HG02852 (cell line): ENCODE measurements around the gene CAV2.
A peak's percentile ranks its signal among the peaks of the same experiment; 100 is the strongest.

Source experiments
- ATAC-seq: cut with Tn5 transposase; IDR thresholded peaks from one replicate; pipeline ENCODE4 v1.9.1; 2021; ENCODE audit warnings: mild to moderate bottlenecking, moderate library complexity; ENCODE audit not compliant: unreplicated experiment

The CAV2 gene

GRCh38 chr7:116494472-116494871, 5.1 kb upstream of the CAV2 start:
- no peak for ATAC-seq

- no peak for ATAC-seq
Measured at GRCh38 chr7:116495736-116496135, 3.8 kb upstream of the CAV2 start.

- no peak for ATAC-seq
Measured at GRCh38 chr7:116496653-116497052, 2.9 kb upstream of the CAV2 start.

GRCh38 chr7:116497708-116498107, 1.8 kb upstream of the CAV2 start:
- ATAC-seq: no peak

- peak; percentile 60 for ATAC-seq
Measured at GRCh38 chr7:116500078-116500853, 728 bp downstream of the CAV2 start.

DNA sequence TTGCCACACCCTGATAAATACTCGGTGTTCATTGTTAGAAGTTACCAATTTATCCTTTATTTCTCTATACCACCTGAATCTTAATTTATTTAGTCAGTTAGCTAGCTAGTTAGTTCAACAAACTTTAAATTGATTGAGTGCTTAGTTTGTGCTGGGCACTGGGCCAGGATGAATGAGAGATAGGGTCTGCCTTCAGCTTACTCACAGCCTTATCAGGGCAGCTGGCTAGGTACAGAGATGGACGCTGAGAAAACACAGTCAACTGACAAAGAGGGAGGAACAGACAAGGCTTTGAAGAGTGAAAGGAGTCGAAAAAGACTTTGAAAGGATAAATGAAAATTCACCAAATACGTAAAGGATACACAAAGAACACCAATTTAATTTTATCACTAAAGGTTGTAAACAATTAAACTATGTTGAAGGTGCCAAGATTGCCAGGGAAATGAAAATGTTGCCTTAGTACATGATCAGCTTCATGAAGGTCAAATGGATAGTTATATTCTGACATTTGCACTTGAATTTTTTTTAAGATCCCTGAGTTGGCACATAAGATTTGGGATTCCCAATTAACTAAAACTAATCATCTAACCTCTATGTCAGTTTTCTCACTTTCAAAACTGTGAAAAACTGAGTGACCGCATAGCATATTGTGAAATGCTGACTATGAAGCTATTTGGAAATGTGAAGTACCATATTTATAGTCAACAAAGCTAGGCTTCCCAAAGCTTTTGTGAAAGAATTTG, 2.1 kb downstream of the CAV2 start:
- no peak for ATAC-seq

GRCh38 chr7:116502201-116503096, 2.9 kb downstream of the CAV2 start:
- no peak for ATAC-seq

DNA sequence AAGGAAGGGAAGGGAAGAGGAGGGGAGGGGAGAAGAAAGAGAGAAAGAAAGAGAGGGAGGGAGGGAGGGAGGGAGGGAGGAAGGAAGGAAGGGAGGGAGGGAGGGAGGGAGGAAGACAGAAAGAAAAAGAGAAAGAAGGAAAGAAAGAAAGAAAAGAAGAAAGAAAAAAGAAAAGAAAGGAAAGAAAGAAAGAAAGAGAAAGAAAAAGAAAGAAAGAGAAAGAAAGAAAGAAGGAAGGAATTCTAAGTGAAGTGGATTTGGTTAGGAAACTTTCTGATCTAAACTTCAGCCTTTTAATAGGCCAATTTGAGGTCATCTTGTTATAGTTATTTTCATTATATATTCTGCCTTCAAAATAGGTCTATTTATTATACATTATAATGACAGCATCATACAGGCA, 4.3 kb downstream of the CAV2 start:
- no peak for ATAC-seq

GRCh38 chr7:116505278-116505677, 5.7 kb downstream of the CAV2 start:
- ATAC-seq: no peak

GRCh38 chr7:116505823-116506222, 6.3 kb downstream of the CAV2 start:
- ATAC-seq: no peak

- no peak for ATAC-seq
Measured at GRCh38 chr7:116509982-116510579, 10.5 kb downstream of the CAV2 start.

DNA sequence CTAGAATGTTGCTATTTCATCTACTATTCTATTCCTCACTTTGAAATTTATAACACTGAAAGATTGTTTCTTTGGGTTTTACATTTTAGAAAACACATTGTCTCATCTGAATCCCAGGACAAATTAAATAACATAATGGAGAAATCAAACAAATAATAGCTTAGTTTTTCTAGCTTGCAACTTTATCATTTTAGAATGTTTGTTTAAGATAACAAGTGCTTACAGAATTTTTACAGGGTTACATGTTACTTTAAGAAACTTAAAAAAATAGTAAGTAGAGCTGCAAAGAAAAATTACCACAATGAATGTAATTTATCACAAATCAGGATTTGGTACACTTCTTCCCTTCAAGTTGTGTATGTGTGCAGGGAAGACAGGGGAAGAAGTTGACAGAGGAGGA, 11.3 kb downstream of the CAV2 start:
- ATAC-seq: no peak

DNA sequence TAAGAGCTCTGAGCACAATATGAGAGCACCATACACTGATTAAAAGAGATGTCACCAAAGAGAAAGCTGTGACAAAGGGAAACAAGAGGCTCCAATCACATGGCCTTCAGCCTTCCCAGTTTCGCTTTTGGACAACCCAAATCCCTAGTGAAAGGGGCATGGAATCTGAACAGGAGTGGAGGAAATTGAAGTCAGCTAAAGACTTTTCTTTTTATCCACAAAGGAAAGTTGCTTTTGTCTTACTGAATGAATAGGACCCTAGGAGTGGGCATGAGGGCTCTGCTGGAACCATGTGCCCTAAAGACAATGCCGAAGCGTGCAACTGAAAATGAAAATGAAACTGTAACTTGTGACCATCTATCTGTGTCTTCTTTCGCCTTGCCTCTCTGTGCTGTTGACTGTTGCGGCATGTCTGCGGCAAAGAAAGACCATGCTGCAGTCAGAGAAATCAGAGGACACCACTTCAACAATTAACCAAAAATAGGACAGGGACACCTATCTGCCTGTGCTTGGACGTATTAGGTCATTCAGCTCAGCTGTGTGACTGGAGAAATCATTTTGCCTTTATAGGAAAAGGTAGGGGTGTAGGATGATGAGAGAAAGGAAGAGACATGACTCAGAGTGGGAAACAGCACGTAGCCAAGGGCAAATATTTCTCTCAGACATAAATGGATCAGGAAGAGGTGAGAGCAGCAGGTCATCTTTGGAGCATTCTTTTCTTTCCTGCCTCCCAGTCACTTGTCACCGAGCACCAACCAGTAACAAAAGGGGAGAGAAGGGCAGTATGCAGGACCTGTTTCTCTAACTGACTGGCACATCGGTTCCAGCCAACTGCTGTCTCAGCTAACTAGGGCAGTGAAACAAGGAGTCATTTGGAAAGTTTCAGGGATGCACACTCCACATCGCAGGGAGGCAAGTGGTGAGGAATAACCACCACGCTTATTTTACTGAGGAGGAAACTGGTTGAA, 12.3 kb downstream of the CAV2 start:
- peak; percentile 99 for ATAC-seq

GRCh38 chr7:116512520-116513188, 13.1 kb downstream of the CAV2 start:
- ATAC-seq: no peak

- ATAC-seq: no peak
Measured at GRCh38 chr7:116515584-116515983, 16.0 kb downstream of the CAV2 start.

DNA sequence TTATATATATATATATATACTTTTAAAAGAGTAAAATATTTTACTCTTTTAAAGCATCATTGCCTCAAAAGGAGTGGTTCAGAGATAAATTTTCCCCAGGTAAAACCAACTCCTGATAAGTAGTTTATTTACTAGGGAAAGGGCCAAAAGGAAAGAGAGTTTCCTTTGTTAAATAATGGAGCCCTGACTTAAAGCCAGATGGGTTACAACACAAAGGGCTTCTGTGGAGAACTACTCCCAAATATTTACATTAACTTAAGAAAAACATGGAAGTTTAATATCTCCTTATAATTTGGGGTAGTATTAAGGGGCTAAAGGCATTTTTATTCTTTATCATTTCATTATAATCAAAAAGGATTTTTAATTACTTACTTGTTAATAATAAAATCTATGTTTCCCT, 16.8 kb downstream of the CAV2 start:
- no peak for ATAC-seq

- no peak for ATAC-seq
Measured at GRCh38 chr7:116517626-116518025, 18.1 kb downstream of the CAV2 start.

- ATAC-seq: no peak
Measured at GRCh38 chr7:116518961-116519360, 19.4 kb downstream of the CAV2 start.

DNA sequence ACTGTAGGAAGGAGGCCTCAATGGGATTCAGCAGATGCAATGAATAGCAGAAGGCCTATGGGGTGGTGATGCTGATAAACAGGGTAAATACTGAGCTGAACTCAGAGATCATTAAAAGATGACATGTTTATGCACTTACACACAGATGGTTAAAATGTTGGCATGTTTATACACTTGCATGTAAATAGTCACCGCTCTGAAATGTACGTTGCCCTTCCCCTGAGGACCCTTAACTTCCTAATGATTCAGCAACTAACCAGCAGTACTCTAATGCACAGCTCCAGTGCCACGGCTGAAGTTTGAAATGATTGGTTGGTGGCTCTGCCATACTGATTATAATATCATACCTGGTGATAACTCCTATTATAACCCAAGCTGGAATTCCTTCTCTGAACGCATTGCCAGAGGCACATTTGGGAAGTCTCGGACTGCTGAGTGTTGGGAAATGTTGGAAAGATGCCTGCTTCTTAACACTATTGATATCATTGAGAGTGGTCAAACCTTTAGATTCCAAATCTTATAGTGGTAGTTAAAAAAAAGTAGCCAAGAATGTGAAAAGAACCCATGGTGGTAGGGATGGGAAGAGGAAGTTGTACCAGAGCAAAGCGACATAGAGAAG, 21.6 kb downstream of the CAV2 start:
- ATAC-seq: no peak
